Mesenteric fat pad (tissue), 1 donor: ENCODE results near the gene PAK1. TPM values are rescaled to one million over a fixed set of nuclear protein-coding genes. Genes with fewer than 3 reads are reported as not detected.

Source experiments
- DNase-seq: peaks from one replicate; pipeline ENCODE4 v3.0.0-alpha.2; 2020; ENCODE audit warnings: low spot score
- total RNA-seq: library from RNA; stranded (reverse); fragmentation: NEBNext Ultra II Directional; extraction: Animal tissue kit (Norgen Biotek cat#: 25700); gene quantifications from one replicate; pipeline ENCODE4 v1.2.1, GENCODE V29; 2021
- donor health status: DM: yes; HTN: yes; CAD: no.

The PAK1 gene
- total RNA-seq, 1 donor from 2014 or later, result 27.4 TPM

DNA sequence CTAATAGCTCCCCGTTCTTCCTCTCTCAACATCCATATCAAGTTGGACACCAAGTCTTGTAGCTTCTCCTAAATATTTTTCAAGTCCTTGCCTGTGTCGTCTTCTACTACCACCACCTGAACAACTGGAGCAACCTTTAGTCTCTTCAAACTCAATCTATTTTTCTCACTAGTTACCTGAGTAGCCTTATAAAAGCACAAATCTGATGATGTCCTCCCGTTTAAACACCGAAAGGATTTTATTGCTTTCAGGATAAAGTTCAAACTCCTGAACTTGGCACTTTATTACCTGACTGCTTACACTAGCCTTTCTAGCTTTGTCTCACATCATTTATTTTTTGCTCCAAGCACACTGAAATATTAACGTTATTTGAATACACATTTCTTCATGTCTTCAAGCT, 1.3 kb upstream of the PAK1 start:
- DNase-seq, result no peak

DNA sequence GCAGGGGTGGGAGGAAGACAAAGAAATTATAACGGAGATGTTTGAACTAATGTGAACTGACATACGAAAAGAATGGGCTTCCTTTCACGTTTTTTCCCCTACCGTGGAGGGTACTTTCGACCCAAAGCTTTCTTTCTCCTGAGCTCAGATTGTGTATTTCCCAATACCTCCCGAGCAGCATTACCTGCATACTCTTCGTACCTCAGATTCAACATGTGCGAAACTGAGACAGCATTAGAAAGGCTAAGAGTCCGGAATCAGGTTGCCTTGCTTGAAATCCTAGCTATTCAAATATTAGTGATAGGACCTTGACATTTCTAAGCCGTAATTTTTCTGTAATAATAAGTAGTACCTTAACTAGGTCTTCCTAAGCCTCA, 778 bp upstream of the PAK1 start:
- DNase-seq, result no peak

DNA sequence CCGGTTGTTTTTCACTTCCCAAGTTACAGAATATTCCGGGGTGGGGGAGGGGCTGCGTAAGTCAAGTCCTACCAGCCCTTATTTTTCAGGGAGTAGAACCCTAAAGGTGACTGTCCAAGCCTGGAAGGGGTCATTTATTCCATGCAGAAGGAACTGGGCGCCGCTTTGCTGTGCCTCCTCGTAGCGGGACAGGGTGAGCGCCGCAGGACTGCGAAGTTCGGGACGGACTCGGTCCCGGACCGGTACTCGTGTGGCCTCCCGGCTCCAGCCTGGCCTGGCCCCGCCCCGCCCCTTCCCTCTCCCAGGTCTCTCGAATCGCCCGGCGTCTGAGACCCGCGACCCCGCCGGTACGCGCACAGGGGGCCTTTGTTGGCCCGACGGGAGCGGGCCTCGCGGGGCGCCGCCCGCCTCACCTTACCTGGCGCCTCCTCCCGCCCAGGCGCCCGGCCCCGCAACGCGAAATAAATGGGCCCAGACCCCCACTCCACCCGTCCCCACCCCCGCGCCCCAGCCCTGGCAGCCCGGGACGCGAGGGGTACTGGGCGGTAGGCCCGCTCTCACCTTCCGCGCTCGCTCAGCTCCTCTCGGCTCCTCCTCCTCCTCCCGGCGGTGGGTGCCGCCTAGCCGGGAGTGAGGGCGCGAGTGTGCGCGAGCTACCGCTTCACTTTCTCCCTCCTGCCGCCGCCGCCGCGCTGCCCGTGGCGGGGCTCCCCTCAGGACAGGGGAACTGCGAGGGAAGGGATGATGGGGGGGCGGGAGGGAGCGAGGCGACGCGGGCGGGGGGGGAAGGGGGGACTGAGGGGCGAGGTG, 698 bp downstream of the PAK1 start:
- peak; percentile 90 for DNase-seq

DNA sequence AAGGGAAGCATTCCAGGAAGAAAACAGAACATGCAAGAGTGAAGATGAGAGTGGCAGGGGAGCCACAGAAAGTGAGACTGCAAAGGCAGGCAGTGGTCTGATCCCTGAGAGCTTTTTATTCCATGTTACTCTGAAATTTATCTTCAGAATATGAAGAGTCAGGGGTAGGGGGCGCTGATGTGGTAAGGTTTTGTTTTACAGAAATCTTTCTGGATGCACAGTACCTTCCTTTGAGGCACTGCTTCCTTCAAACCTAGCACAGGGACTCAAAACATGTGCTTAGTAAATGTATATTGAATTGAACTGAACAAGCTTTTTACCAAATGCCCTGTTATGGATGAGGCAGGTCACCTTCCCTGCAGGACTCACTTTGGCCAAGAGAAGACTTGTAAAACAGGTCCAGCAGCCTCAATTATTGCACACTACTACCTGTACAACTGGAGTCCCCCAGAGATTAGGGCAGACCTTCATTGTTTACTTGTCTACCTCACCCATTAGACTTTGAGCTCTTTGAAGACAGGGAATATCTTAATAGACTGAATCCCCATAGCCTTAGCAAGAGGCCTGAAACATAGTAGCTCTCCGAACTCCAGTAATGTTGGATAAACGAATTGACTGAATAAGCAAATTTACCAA, 2.2 kb downstream of the PAK1 start:
- no peak for DNase-seq

DNA sequence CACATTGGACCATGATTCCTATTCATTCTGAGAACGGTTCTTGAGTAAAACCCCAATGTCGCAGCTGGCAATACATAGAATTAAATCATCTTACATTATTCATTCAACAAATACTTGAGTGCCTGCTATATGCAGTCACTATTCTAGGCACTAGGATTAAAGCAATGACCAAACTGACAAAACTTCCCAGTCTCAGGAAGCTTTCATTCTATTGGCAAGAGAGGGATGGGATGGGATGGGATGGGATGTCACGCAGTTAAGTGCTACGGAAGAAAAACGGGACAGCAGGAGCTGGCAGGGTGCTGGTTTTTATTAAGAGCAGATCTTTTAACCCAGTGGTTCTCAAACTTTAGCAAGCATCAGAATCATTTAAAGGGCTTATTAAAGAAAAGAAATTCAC, 2.9 kb downstream of the PAK1 start:
- DNase-seq, result no peak

DNA sequence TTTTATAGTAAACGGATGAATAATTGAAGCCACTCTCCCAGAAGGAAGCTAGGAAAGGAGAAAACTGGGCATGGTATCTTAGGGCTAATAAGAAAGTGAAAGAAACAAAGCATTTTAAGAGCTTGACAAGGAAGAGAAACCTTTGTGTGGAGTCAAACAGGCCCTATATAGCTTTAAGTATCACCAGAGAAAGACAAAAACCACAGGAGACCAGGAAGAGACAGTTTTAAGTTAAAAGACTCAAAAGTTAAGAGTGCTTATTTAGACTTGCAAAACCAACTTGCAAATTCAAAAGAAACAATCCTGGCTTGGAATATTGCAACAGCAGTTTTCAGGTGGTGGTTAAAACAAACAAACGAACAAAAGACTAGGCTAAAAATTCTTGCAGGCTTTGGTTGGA, 3.4 kb downstream of the PAK1 start:
- DNase-seq, result no peak

DNA sequence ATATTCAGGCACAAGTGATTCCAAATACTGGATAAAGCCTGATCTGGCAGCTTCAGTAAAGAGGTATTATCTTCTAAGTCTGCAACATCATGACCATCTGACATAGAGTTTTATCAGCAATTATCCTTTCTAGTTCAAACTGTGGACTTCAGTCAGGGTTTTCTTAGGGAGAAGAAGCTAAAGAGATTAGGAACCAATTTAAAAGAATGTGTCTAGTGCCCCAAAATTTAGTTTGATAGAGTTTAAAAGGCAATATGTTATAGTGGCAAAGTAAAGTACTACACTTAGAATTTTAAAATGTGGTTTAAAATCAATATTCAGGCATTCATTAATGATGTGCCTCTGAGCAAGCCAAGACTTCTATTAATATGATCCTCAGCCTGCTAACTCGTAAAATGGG, 5.4 kb downstream of the PAK1 start:
- no peak for DNase-seq

DNA sequence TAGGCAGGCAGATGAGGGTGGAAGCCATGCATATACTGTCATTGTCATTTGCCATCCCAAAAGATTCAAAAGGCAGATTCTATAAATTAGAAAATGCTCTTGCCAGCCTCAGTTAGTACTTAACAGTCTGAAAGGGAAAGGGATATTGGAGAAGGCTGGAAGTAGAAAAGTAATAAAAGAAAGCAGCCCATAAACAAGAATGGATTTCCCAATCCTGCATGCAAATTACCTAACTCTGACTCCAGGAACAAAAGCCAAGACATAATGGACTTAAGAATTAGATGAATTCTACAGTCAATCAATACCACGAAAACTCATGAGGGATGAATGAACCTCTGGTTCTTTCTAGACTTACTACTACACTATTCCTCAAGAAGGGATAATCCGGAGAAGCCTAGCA, 5.9 kb downstream of the PAK1 start:
- DNase-seq, result no peak

DNA sequence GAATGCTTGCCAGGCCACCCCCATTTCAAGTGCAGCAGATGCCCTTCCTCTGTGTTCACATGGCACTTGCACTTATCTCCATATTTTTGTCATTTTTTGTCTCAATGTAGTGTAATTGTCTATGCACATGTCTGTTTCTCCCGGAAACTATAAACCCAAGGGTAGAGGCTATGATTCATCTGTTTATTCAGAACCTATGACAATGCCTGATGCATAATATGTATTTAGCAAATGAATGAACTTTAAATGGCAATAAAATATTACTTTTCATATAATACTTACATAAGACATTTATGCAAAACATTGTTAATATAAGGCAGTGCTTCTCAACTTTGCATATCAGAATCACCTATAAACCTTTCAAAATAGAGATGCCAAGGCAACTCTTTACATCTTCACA, 6.7 kb downstream of the PAK1 start:
- no peak for DNase-seq

DNA sequence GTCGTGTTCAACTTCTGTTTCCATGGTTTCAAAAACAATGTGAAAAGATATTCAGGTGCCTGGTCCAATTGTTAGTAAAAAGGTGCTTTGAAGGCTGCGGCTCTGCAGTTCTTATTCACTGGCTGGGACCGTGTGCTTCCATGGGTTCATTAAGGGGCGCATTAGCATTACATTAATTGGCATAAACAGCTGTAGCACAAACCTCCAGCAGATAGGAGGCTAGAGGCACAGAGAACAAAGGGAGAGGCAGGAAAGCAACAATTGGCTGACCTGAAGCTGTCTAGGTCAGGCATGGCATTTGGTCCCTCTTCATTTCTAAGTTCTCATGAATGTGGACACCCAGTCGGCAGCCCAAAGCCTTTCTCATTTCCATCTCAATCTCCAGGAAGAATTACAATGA, 16.6 kb downstream of the PAK1 start:
- DNase-seq, result no peak

DNA sequence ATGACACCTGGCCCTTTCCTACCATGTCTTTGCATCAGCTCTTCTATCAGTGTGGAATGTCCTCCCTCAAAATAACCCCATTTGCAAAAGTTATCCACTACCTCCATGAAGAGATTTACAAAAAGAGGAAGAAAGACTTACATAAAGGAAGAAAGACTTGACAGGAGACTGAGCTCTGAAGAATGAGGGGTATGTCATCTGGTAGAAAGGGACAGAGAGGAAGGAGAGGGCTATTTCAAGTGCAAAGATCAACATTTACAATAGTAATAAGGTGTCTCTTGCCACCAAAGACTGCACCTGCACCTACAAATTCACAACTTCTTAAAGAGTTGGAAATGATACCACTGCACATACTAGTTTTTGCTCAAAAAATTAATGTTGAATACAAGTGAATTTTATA, 18.2 kb downstream of the PAK1 start:
- no peak for DNase-seq

DNA sequence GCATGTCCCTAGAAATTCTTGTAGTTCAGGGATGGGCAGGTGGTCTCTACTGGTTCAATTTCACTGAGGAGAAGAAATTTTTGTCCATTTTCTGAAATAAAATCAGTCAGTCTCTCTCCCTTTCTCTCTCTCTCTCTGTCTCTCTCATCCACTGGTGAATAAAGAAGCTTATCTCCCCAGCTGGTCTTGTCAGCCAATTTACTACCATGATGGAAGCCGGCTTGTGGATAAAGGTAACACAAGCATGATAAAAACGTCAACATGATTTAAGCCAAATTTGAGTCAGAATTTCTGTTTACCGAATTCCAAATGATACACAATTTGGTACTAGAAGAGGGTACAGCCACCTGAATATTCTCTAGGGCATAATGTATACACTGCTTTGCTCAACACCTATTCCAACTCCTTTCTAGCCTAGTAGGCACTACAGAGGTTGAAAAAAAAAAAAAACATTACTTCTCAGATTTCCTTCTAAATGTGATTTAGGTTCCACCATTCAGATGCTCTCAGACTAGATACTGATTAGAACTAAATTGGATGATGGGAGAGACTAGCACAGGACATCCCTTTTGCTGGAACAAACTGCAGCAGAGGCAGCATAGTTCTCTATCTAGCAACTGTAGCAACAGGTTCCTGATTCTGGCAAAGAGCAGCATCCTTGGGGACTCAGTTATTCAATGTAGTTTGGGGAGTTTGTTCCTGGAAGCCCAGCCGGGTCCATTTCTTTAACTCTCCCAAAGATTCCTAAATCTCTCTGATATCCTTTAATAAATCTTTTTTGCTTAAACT, 18.8 kb downstream of the PAK1 start:
- DNase-seq, result no peak

DNA sequence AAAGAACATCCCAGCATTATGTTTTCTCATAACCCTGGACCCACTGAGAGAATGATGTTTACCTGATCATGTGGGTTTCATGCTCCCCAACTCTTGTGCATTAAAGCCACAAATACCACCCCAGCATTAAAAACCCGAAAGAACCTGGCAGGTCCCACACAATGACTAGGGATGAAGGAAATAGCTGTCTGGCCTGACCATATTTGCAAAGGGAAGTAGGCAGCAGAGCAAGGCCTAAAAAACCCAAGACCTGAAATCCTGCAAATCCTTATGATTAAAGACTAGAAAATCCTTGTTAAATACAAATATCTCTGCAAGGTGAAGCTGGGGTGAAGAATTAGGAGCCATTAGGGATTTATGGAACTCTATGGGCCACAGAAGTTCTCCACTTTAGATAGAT, 23.7 kb downstream of the PAK1 start:
- DNase-seq, result no peak

DNA sequence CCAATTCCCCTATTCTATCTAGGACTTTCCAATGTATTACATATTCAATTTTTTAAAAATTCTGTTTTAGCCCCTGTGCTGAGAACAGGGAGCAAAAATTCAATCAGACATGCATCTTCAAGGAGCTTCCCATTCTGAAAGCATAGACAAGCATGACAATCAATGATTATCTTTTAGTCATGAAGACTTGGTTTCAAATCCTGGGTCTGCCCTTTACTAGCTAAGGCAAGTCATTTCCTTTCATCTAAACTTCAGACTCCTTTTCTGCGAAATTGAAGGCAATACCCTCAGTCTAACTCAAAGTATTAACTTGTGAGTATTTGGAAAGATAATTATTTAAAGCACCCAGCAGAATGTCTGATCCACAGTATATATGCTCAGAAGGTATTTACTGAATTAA, 24.1 kb downstream of the PAK1 start:
- DNase-seq, result no peak

DNA sequence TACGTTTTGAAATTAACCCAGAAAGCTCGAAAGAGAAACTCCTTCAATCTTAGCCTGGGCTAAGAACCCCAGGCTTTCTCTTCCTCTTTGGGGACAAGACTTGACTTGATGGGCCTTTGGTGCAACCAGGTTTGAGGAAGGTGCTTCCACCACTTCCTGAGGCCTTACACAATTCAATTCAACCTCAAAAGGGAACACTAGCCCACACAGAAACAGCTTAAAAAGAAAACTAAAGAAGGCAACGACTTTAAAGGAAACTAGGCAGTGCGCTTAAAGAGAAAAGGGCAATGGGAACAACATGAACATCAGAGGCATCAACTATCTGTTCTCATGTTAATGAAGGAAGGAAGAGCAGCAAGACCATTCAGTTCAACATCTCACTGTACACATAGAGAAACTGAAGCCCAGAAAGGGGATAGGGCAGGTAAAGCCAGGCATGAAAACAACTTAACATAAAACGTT, 24.8 kb downstream of the PAK1 start:
- DNase-seq, result no peak

DNA sequence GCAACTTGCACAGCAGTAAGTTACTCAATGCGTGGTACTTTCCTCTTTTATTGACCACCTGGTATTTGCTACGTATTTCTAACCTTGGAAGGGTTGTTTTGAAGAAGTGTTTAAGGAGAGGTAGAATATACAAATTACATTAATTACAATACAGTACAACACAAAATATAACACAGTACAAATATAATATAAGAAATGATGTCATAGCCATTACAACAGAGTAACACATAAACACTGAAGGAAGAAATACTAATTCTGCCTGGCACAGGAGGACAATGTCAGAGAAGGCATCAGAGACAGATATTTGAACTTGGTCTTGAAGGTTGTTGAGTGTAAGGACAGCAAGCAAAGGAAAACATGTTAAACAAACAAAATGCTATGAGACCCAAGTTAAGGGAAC, 25.6 kb downstream of the PAK1 start:
- no peak for DNase-seq

DNA sequence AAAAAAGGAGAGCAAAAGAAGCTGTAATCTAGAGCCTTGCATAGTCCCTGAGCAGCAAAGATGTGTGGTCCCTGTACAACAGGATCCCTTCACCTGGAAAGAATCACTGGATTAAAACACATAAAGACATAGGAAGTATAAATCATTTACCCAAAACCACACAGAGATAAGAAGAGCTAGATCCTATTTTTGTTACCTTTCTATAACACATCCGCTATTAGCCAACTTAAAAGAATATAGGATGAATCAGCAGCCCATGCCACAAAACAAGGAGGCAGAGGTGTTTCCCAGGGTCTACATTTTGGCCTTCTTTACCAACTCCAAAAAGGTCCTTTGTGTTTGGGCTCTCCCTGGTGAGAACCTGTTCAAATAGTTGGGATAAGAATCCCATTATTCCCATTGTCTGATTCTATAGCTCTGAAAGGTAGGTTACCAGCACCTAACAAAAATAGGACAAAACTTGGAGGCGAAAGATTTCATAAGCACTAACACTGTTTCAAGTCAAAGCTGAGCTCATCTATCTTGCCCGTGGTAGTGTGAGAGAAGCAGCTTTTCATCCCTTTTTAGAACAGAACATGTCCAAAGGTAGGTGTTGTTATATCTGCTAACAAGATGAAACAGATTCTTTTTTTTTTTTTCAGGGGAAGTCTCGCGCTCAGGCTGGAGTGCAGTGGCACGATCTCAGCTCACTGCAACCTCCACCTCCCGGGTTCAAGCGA, 26.8 kb downstream of the PAK1 start:
- no peak for DNase-seq

DNA sequence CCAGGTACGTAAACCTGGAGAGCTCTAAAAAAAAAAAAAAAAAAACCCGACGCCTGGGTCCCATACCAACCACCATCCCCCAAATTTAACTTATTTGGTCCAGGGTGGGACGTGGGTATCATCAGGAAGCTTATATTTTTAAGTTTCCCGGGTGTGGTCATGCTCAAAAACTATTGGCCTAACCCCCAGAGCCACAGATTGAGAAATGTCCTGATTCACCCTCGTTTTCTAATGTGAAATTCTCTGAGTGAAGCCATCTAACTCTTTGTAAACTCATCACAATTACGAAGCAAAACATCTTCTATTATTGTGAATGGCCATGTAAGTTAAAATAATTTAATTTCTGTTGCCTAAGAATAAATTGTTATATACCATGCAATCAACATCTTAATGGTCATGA, 29.6 kb downstream of the PAK1 start:
- DNase-seq, result no peak

DNA sequence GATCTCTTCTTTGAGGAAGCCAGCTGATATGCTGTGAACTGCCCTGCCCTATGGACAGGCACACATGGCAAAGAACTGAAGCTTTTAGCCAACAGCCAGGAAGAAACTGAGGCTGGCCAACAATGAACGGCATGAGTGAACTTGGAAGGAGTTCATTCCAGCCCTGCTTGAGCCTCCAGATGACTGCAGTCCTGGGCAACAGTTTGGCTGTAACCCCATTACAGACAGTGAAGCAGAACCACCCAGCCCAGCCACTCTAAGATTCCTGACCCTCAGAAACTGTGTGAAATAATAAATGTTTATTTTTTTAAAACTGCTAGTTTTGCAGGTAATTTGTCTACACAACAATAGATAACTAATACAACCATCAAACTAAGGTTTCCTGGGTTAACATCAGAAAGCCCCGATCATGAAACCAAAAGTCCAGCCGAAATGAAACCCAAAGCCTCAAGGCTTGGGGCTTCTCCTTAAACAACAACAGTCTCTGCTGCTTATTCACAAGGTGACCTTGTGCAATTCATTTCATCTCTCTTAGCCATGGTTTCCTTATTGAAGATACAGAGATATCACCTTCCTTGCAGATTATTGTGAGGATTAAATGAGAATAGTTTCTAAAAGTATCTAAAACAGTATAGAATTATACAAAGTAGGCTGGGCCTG, 31.4 kb downstream of the PAK1 start:
- DNase-seq, result no peak

DNA sequence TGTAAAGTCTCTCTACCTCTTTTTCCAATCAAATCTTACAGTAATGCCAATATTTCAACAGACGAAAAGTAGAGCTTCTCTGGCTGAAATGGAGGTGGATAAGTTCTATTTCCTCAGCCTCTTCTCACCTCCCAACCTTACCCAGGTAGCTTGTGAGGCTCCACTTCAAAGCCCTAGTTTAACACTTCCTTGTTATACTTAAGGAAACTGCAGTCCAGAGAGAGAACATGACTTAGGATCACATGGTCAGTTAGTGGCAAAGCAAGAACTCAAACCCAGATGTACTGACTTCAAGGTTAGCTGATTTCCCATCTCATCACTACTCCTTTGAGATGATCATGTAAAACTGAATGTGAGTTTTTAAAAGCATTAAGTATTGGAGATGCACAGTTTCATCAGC, 32.5 kb downstream of the PAK1 start:
- DNase-seq, result no peak

DNA sequence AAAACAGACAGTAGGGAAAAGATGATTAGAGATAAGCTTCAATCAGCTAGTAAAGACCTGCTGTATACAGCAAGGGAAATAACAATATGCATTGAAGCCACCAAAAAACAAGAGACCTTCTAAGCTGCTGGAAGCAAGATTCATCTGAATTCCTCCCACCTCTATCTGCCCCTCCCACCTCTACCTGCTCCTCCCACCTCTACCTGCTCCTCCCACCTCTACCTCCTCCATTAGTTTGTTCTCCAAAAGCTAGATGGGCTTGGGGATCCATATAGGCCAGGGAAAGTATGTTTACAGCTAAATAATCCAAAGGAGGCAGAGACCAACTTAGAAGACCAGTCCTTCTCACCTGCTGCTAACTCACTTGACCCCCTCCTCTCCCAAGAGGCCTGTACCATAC, 33.2 kb downstream of the PAK1 start:
- no peak for DNase-seq
